Breast epithelium (tissue), 4 donors: ENCODE results near the gene RBMS2. TPM values are rescaled to one million over a fixed set of nuclear protein-coding genes. Genes with fewer than 3 reads are reported as not detected.

Experiments
- DNase-seq, 2 donors: peaks; one replicate each; pipeline ENCODE4 v3.0.0-alpha.2; 2019; ENCODE audit warnings: low spot score in 2 of 2
- H3K27ac ChIP-seq, 2 donors: fragments of 200-600 bp; sonication (generic) in 1 of 2; one replicate each; pipeline ENCODE4 v1.5.1; 2016 to 2019; ENCODE audit warnings: mild to moderate bottlenecking in 1 of 2
- H3K27me3 ChIP-seq, 2 donors: fragments of 200-600 bp; sonication (generic) in 1 of 2; one replicate each; pipeline versions ENCODE4 v1.5.1 to v1.6.0; 2017 to 2019; ENCODE audit warnings: control low read depth in 1 of 2, mild to moderate bottlenecking in 1 of 2
- H3K36me3 ChIP-seq: fragments of 200-600 bp; one replicate; pipeline ENCODE4 v1.5.1; 2019
- H3K4me1 ChIP-seq, 2 donors: fragments of 200-600 bp; sonication (generic); one replicate each; pipeline ENCODE4 v1.5.1; 2016 to 2019; ENCODE audit warnings: control low read depth in 1 of 2
- H3K4me3 ChIP-seq, 3 donors: fragments of 200-600 bp; sonication (generic); 1 replicate in 2 of 3; 2 replicates in 1 of 3; pipeline ENCODE4 v1.5.1; 2016 to 2019; ENCODE audit warnings: mild to moderate bottlenecking in 3 of 3, moderate library complexity in 2 of 3
- H3K9me3 ChIP-seq, 2 donors: fragments of 200-600 bp; sonication (generic) in 1 of 2; one replicate each; pipeline ENCODE4 v1.5.1; 2016 to 2019; ENCODE audit warnings: control low read depth in 1 of 2
- CTCF ChIP-seq, 3 donors: fragments of 450-650 bp; IDR thresholded peaks; one replicate each; pipeline ENCODE4 v1.5.1; 2016 to 2017; ENCODE audit warnings: antibody characterized with exemption in 3 of 3, mild to moderate bottlenecking in 3 of 3, moderate library complexity in 3 of 3
- POLR2A ChIP-seq: fragments of 450-650 bp; IDR thresholded peaks from one replicate; pipeline ENCODE4 v1.6.1; 2016; ENCODE audit warnings: antibody characterized with exemption, mild to moderate bottlenecking, moderate library complexity
- POLR2AphosphoS5 ChIP-seq, 3 donors: sonication (generic); formaldehyde crosslinking; IDR thresholded peaks; one replicate each; pipeline ENCODE4 v1.6.1; 2017; ENCODE audit warnings: antibody characterized with exemption in 3 of 3
- intact Hi-C: fragments of 100-400 bp; cut with DNase I; formaldehyde crosslinking; loops from one replicate; pipeline ENCODE4 v1.15.1; 2023; ENCODE audit warnings: low total_unique reads
- total RNA-seq, 3 donors: library from RNA; depleted of rRNA; stranded (reverse); fragments of >200 nt; gene quantifications; one replicate each; pipeline ENCODE4 v1.1.0, GENCODE V29; 2016

The RBMS2 gene
- total RNA-seq, 3 donors from 2014 or later: 22.9 to 27.5 (median 27.2) TPM

GRCh38 chr12:56601503-56601902 is 79.9 kb downstream of the RBMS2 start:
- Histone ChIP-seq H3K36me3 (peaks cover 53% of the 10 kb centered on the region), H3K9me3 (no peaks in the 10 kb centered on the region), H3K27me3 (no peaks in the 10 kb centered on the region), H3K27ac (peak overlapping the region in 1 of 2 donors; percentile 44), H3K4me3 (no peak overlapping the region), H3K4me1 (no peaks in the 10 kb centered on the region)
- intact Hi-C loops: no loop called here
- TF ChIP-seq POLR2AphosphoS5 (IDR thresholded peaks at IDR 0.05): no peak
- TF ChIP-seq POLR2A: no peak
- TF ChIP-seq CTCF (IDR thresholded peaks at IDR 0.05): no peak
- no peak for DNase-seq

GRCh38 chr12:56602239-56602638 is 80.6 kb downstream of the RBMS2 start:
- Histone ChIP-seq H3K27me3 (no peaks in the 10 kb centered on the region), H3K9me3 (no peaks in the 10 kb centered on the region), H3K36me3 (peaks cover 60% of the 10 kb centered on the region), H3K4me1 (no peaks in the 10 kb centered on the region), H3K4me3 (no peak overlapping the region), H3K27ac (no peak overlapping the region)
- no peak for DNase-seq
- TF ChIP-seq CTCF (IDR thresholded peaks at IDR 0.05) (no peak), POLR2AphosphoS5 (IDR thresholded peaks at IDR 0.05) (no peak), POLR2A (no peak)
- intact Hi-C loops: no loop called here

GRCh38 chr12:56604355-56604754 is 82.7 kb downstream of the RBMS2 start:
- Histone ChIP-seq H3K36me3 (peaks cover 50% of the 10 kb centered on the region), H3K4me1 (no peaks in the 10 kb centered on the region), H3K27ac (no peak overlapping the region), H3K9me3 (no peaks in the 10 kb centered on the region), H3K4me3 (no peak overlapping the region), H3K27me3 (no peaks in the 10 kb centered on the region)
- intact Hi-C loops: no loop called here
- TF ChIP-seq POLR2A: no peak
- no peak for TF ChIP-seq POLR2AphosphoS5 (IDR thresholded peaks at IDR 0.05)
- TF ChIP-seq CTCF (IDR thresholded peaks at IDR 0.05): no peak
- DNase-seq: no peak

GRCh38 chr12:56614627-56615026 is 93.0 kb downstream of the RBMS2 start:
- Histone ChIP-seq H3K36me3 (peaks cover 35% of the 10 kb centered on the region), H3K4me1 (no peaks in the 10 kb centered on the region)

GRCh38 chr12:56616244-56616643 is 94.6 kb downstream of the RBMS2 start:
- Histone ChIP-seq H3K27me3 (no peaks in the 10 kb centered on the region), H3K36me3 (peaks cover 19% of the 10 kb centered on the region), H3K4me1 (no peaks in the 10 kb centered on the region), H3K27ac (no peak overlapping the region), H3K4me3 (no peak overlapping the region), H3K9me3 (no peaks in the 10 kb centered on the region)
- TF ChIP-seq POLR2A (no peak), POLR2AphosphoS5 (IDR thresholded peaks at IDR 0.05) (no peak), CTCF (IDR thresholded peaks at IDR 0.05) (no peak)
- no peak for DNase-seq
- intact Hi-C loops: no loop called here

More at GRCh38 chr12:56614627-56615026, 93.0 kb downstream of the RBMS2 start:
- Histone ChIP-seq H3K27me3 (no peaks in the 10 kb centered on the region), H3K9me3 (no peaks in the 10 kb centered on the region), H3K4me3 (no peak overlapping the region), H3K27ac (no peak overlapping the region)
- DNase-seq: no peak
- TF ChIP-seq CTCF (IDR thresholded peaks at IDR 0.05): no peak
- TF ChIP-seq POLR2AphosphoS5 (IDR thresholded peaks at IDR 0.05): no peak
- no peak for TF ChIP-seq POLR2A
- intact Hi-C loops: no loop called here
